Neuronal stem cell (in vitro differentiated cells): Measurements from ENCODE around the gene ZNF592.
A peak's percentile ranks its signal among the peaks of the same experiment; 100 is the strongest.

Experiments
- DNase-seq: peaks from one replicate; pipeline ENCODE4 v3.0.0-alpha.2; 2013; ENCODE audit warnings: low spot score
- H2AFZ ChIP-seq: one replicate; pipeline ENCODE4 v1.6.1; 2013; ENCODE audit warnings: mild to moderate bottlenecking, low read length, inconsistent platforms
- H2AK5ac ChIP-seq: 2 replicates; pipeline ENCODE4 v1.6.1; 2013; ENCODE audit warnings: low read depth, mild to moderate bottlenecking, inconsistent platforms, low read length, moderate library complexity, mixed read lengths
- H2BK120ac ChIP-seq: 2 replicates; pipeline ENCODE4 v1.6.1; 2013; ENCODE audit warnings: low read depth, mild to moderate bottlenecking, inconsistent platforms, low read length, moderate library complexity, mixed read lengths
- H2BK12ac ChIP-seq: one replicate; pipeline ENCODE4 v1.6.1; 2013; ENCODE audit warnings: low read length, inconsistent platforms
- H2BK15ac ChIP-seq: 2 replicates; pipeline ENCODE4 v1.6.1; 2013; ENCODE audit warnings: mild to moderate bottlenecking, low read length, inconsistent platforms, mixed read lengths
- H2BK5ac ChIP-seq: one replicate; pipeline ENCODE4 v1.6.1; 2013; ENCODE audit warnings: inconsistent platforms, mild to moderate bottlenecking, low read length, moderate library complexity
- H3K14ac ChIP-seq: one replicate; pipeline ENCODE4 v1.6.1; 2013; ENCODE audit warnings: low read length, inconsistent platforms
- H3K18ac ChIP-seq: 2 replicates; pipeline ENCODE4 v1.6.1; 2013; ENCODE audit warnings: low read length, inconsistent platforms
- H3K23ac ChIP-seq: 2 replicates; pipeline ENCODE4 v1.6.1; 2013; ENCODE audit warnings: low read depth, mild to moderate bottlenecking, mixed read lengths, low read length, inconsistent platforms; ENCODE audit not compliant: poor library complexity
- H3K27ac ChIP-seq: replicated peaks from 3 replicates; pipeline ENCODE4 v1.5.1; 2013; ENCODE audit warnings: low read length, inconsistent platforms
- H3K27me3 ChIP-seq, 3 experiments: 2 replicates each; pipeline ENCODE4 v1.6.1; 2013; ENCODE audit warnings: low read length in 3 of 3, mild to moderate bottlenecking in 2 of 3, inconsistent platforms in 1 of 3, low read depth in 1 of 3, mixed read lengths in 1 of 3, moderate library complexity in 1 of 3; ENCODE audit not compliant: control insufficient read depth in 3 of 3, insufficient read depth in 3 of 3
- H3K36me3 ChIP-seq, 2 donors: replicated peaks in 1 of 2; 2 replicates each; pipeline ENCODE4 v1.6.1; 2013; ENCODE audit warnings: low read length in 2 of 2; ENCODE audit not compliant: control insufficient read depth in 2 of 2, insufficient read depth in 2 of 2
- H3K4ac ChIP-seq: 2 replicates; pipeline ENCODE4 v1.6.1; 2013; ENCODE audit warnings: inconsistent platforms, mild to moderate bottlenecking, low read length, moderate library complexity
- H3K4me1 ChIP-seq, 2 donors: 1 replicate in 1 of 2; 2 replicates in 1 of 2; pipeline ENCODE4 v1.6.1; 2013; ENCODE audit warnings: low read length in 2 of 2, low read depth in 1 of 2; ENCODE audit not compliant: control insufficient read depth in 2 of 2, insufficient read depth in 1 of 2
- H3K4me2 ChIP-seq: one replicate; pipeline ENCODE4 v1.6.1; 2013; ENCODE audit warnings: mild to moderate bottlenecking, low read length, inconsistent platforms; ENCODE audit not compliant: insufficient read depth, poor library complexity, severe bottlenecking
- H3K4me3 ChIP-seq, 2 donors: 2 replicates each; pipeline ENCODE4 v1.5.1; 2013; ENCODE audit warnings: low read length in 2 of 2, mild to moderate bottlenecking in 2 of 2, inconsistent platforms in 1 of 2, moderate library complexity in 1 of 2
- H3K79me1 ChIP-seq: one replicate; pipeline ENCODE4 v1.6.1; 2013; ENCODE audit warnings: low read depth, mild to moderate bottlenecking, inconsistent platforms, low read length, moderate library complexity
- H3K9ac ChIP-seq: one replicate; pipeline ENCODE4 v1.6.1; 2013; ENCODE audit warnings: mild to moderate bottlenecking, low read depth, low read length, inconsistent platforms; ENCODE audit not compliant: poor library complexity
- H3K9me3 ChIP-seq, 2 donors: replicated peaks in 1 of 2; 2 replicates each; pipeline versions ENCODE3 to v1.6.1; 2013; ENCODE audit warnings: low read length in 2 of 2, mild to moderate bottlenecking in 2 of 2, inconsistent platforms in 1 of 2, low read depth in 1 of 2, mixed read lengths in 1 of 2, moderate library complexity in 1 of 2; ENCODE audit not compliant: control insufficient read depth in 2 of 2, insufficient read depth in 1 of 2
- H4K8ac ChIP-seq: one replicate; pipeline ENCODE4 v1.6.1; 2013; ENCODE audit warnings: low read depth, mild to moderate bottlenecking, inconsistent platforms, low read length, moderate library complexity
- H4K91ac ChIP-seq: one replicate; pipeline ENCODE4 v1.6.1; 2013; ENCODE audit warnings: low read length, low read depth, mild to moderate bottlenecking, inconsistent platforms; ENCODE audit not compliant: poor library complexity
- WGBS, 2 donors: extraction: QIAGEN DNeasy Blood & Tissue Kit; methylation state at CpG; one replicate each; pipeline ENCODE4 v1.1.7; 2013; ENCODE audit warnings: missing lambda C conversion rate in 2 of 2, mixed read lengths in 1 of 2; ENCODE audit not compliant: insufficient read length in 2 of 2, insufficient replicate concordance in 1 of 2; ENCODE audit errors: extremely low coverage in 2 of 2; 5-methylcytosine and 5-hydroxymethylcytosine counted together

ZNF592 gene

GRCh38 chr15:84804005-84804900 lies 55.9 kb downstream of the ZNF592 start:
- Histone ChIP-seq H4K8ac (no peak overlapping the region), H3K36me3 (peaks cover 15 to 63% of the 10 kb centered on the region in 2 donors), H3K9me3 (no peaks in the 10 kb centered on the region), H3K4ac (no peak overlapping the region), H2BK15ac (no peak overlapping the region), H3K79me1 (no peaks in the 10 kb centered on the region), H3K27me3 (no peaks in the 10 kb centered on the region), H2BK120ac (no peak overlapping the region), H2AK5ac (no peak overlapping the region), H3K9ac (no peak overlapping the region), H3K14ac (no peak overlapping the region), H2BK12ac (no peak overlapping the region), H2BK5ac (no peak overlapping the region), H2AFZ (no peak overlapping the region), H4K91ac (no peak overlapping the region), H3K4me3 (no peak overlapping the region), H3K23ac (no peak overlapping the region), H3K27ac (no peak overlapping the region), H3K4me2 (no peak overlapping the region), H3K18ac (peak overlapping the region; percentile 72), H3K4me1 (peaks cover 0 to 7% of the 10 kb centered on the region in 2 donors)
- no CpG with 5 or more reads among the region's 4 CpGs for WGBS, 2 donors
- DNase-seq, result no peak

- no peaks in the 10 kb centered on the region for H3K9me3 ChIP-seq
- no peak for DNase-seq
- H3K27ac ChIP-seq, result no peak overlapping the region
- no peak overlapping the region for H2BK5ac ChIP-seq
- no peak overlapping the region for H3K23ac ChIP-seq
- no peak overlapping the region for H3K18ac ChIP-seq
- H4K91ac ChIP-seq, result no peak overlapping the region
- H2AK5ac ChIP-seq, result no peak overlapping the region
- no CpG with 5 or more reads among the region's 1 CpG for WGBS, 2 donors
- H3K4me3 ChIP-seq, result no peak overlapping the region
- H3K14ac ChIP-seq, result no peak overlapping the region
- H3K79me1 ChIP-seq, result no peaks in the 10 kb centered on the region
- no peaks in the 10 kb centered on the region for H3K27me3 ChIP-seq
- no peak overlapping the region for H3K9ac ChIP-seq
- peaks cover 6 to 53% of the 10 kb centered on the region in 2 donors for H3K36me3 ChIP-seq
- H3K4ac ChIP-seq, result no peak overlapping the region
- H4K8ac ChIP-seq, result no peak overlapping the region
- H3K4me2 ChIP-seq, result no peak overlapping the region
- no peak overlapping the region for H2BK15ac ChIP-seq
- no peak overlapping the region for H2BK12ac ChIP-seq
- H3K4me1 ChIP-seq, result peaks cover 0 to 7% of the 10 kb centered on the region in 2 donors
- no peak overlapping the region for H2BK120ac ChIP-seq
- H2AFZ ChIP-seq, result no peak overlapping the region
Observed at GRCh38 chr15:84805221-84805620, 56.8 kb downstream of the ZNF592 start.

GRCh38 chr15:84807228-84807627 lies 58.8 kb downstream of the ZNF592 start:
- Histone ChIP-seq H3K14ac (no peak overlapping the region), H3K4me1 (peaks cover 0 to 7% of the 10 kb centered on the region in 2 donors), H3K27ac (no peak overlapping the region), H3K23ac (no peak overlapping the region), H2AFZ (no peak overlapping the region), H3K9me3 (no peaks in the 10 kb centered on the region), H3K4me3 (no peak overlapping the region), H3K4ac (no peak overlapping the region), H2BK5ac (no peak overlapping the region), H3K27me3 (no peaks in the 10 kb centered on the region), H2BK12ac (no peak overlapping the region), H4K91ac (no peak overlapping the region), H3K79me1 (no peaks in the 10 kb centered on the region), H3K9ac (no peak overlapping the region), H3K18ac (no peak overlapping the region), H3K4me2 (no peak overlapping the region), H2AK5ac (no peak overlapping the region), H3K36me3 (peaks cover 2 to 35% of the 10 kb centered on the region in 2 donors), H4K8ac (no peak overlapping the region), H2BK120ac (no peak overlapping the region), H2BK15ac (no peak overlapping the region)
- WGBS, 2 donors, result no CpG with 5 or more reads among the region's 3 CpGs
- no peak for DNase-seq

- no peak overlapping the region for H4K91ac ChIP-seq
- no peak overlapping the region for H3K23ac ChIP-seq
- no peak overlapping the region for H2BK5ac ChIP-seq
- H3K27me3 ChIP-seq, result no peaks in the 10 kb centered on the region
- no peak overlapping the region for H3K14ac ChIP-seq
- no CpG with 5 or more reads among the region's 7 CpGs for WGBS, 2 donors
- no peak overlapping the region for H2BK15ac ChIP-seq
- H3K18ac ChIP-seq, result no peak overlapping the region
- no peak overlapping the region for H2BK12ac ChIP-seq
- peaks cover 0 to 7% of the 10 kb centered on the region in 2 donors for H3K4me1 ChIP-seq
- H3K36me3 ChIP-seq, result peaks cover 0 to 11% of the 10 kb centered on the region in 2 donors
- H3K4me2 ChIP-seq, result no peak overlapping the region
- H3K79me1 ChIP-seq, result no peaks in the 10 kb centered on the region
- H4K8ac ChIP-seq, result no peak overlapping the region
- no peak overlapping the region for H3K4ac ChIP-seq
- DNase-seq, result no peak
- H3K9me3 ChIP-seq, result no peaks in the 10 kb centered on the region
- no peak overlapping the region for H2BK120ac ChIP-seq
- H2AFZ ChIP-seq, result no peak overlapping the region
- no peak overlapping the region for H3K9ac ChIP-seq
- no peak overlapping the region for H2AK5ac ChIP-seq
- no peak overlapping the region for H3K27ac ChIP-seq
- no peak overlapping the region for H3K4me3 ChIP-seq
Observed at GRCh38 chr15:84810073-84810840, 61.9 kb downstream of the ZNF592 start.
